Middle frontal gyrus (tissue), 1 donor: ENCODE results near the gene TPM1.
"Not testable (repeated sequence)": the region's sequence is repeated elsewhere in the genome, so short reads cannot be mapped to it uniquely, and the experiment has no call there.

ENCODE experiments used
- DNase-seq: peaks from one replicate; pipeline ENCODE4 v3.0.0-alpha.2; 2015; ENCODE audit warnings: low spot score; ENCODE audit errors: extremely low spot score

The TPM1 gene

GRCh38 chr15:63094495-63094931, 52.0 kb downstream of the TPM1 start:
- DNase-seq = no peak

- no peak for DNase-seq
Observed at GRCh38 chr15:63096178-63096577, 53.6 kb downstream of the TPM1 start.

- DNase-seq = not testable (repeated sequence)
Observed at GRCh38 chr15:63098901-63099300, 56.4 kb downstream of the TPM1 start.

- not testable (repeated sequence) for DNase-seq
Observed at GRCh38 chr15:63099581-63099980, 57.0 kb downstream of the TPM1 start.

GRCh38 chr15:63103416-63103815, 60.9 kb downstream of the TPM1 start:
- DNase-seq = no peak

- DNase-seq = no peak
Observed at GRCh38 chr15:63104727-63105126, 62.2 kb downstream of the TPM1 start.

GRCh38 chr15:63105354-63105753, 62.8 kb downstream of the TPM1 start:
- not testable (repeated sequence) for DNase-seq

- DNase-seq = no peak
Observed at GRCh38 chr15:63107895-63108546, 65.5 kb downstream of the TPM1 start.

GRCh38 chr15:63109498-63109897, 67.0 kb downstream of the TPM1 start:
- DNase-seq = no peak

- DNase-seq = no peak
Observed at GRCh38 chr15:63109920-63110319, 67.4 kb downstream of the TPM1 start.

GRCh38 chr15:63110428-63111026, 68.0 kb downstream of the TPM1 start:
- no peak for DNase-seq

GRCh38 chr15:63111481-63111880, 68.9 kb downstream of the TPM1 start:
- DNase-seq = no peak

- DNase-seq = no peak
Observed at GRCh38 chr15:63112871-63113270, 70.3 kb downstream of the TPM1 start.

- DNase-seq = no peak
Observed at GRCh38 chr15:63114465-63114864, 71.9 kb downstream of the TPM1 start.
